Neutrophil (primary cell): ENCODE measurements around the gene TMEM131.

ENCODE experiments used
- H3K27ac ChIP-seq: fragments of 200-600 bp; sonication (generic); 2 replicates; pipeline ENCODE4 v1.5.1; 2016; ENCODE audit warnings: mild to moderate bottlenecking, moderate library complexity
- H3K27me3 ChIP-seq: fragments of 200-600 bp; sonication (generic); 2 replicates; pipeline ENCODE4 v1.6.0; 2016; ENCODE audit warnings: mild to moderate bottlenecking
- H3K36me3 ChIP-seq: fragments of 200-600 bp; sonication (generic); 2 replicates; pipeline ENCODE4 v1.5.1; 2017
- H3K4me1 ChIP-seq, 2 experiments: fragments of 200-600 bp in 1 of 2; sonication (generic) in 1 of 2; 1 replicate in 1 of 2; 2 replicates in 1 of 2; pipeline versions ENCODE4 v1.5.1 to v1.6.1; 2013 to 2016; ENCODE audit warnings: low read depth in 1 of 2, low read length in 1 of 2, mild to moderate bottlenecking in 1 of 2, moderate library complexity in 1 of 2; ENCODE audit not compliant: control insufficient read depth in 1 of 2, insufficient read depth in 1 of 2
- H3K4me3 ChIP-seq, 2 experiments: fragments of 200-600 bp in 1 of 2; sonication (generic) in 1 of 2; 1 replicate in 1 of 2; 2 replicates in 1 of 2; pipeline ENCODE4 v1.5.1; 2013 to 2016; ENCODE audit warnings: low read depth in 1 of 2, low read length in 1 of 2, mild to moderate bottlenecking in 1 of 2, moderate library complexity in 1 of 2
- H3K9me3 ChIP-seq: fragments of 200-600 bp; sonication (generic); 2 replicates; pipeline ENCODE4 v1.5.1; 2016
- TF ChIP-seq, protein P1 (sequence below): fragments of 200-600 bp; sonication (generic); IDR thresholded peaks from 2 replicates; pipeline ENCODE4 v1.5.1; 2016; ENCODE audit warnings: antibody characterized with exemption

TMEM131 gene

DNA sequence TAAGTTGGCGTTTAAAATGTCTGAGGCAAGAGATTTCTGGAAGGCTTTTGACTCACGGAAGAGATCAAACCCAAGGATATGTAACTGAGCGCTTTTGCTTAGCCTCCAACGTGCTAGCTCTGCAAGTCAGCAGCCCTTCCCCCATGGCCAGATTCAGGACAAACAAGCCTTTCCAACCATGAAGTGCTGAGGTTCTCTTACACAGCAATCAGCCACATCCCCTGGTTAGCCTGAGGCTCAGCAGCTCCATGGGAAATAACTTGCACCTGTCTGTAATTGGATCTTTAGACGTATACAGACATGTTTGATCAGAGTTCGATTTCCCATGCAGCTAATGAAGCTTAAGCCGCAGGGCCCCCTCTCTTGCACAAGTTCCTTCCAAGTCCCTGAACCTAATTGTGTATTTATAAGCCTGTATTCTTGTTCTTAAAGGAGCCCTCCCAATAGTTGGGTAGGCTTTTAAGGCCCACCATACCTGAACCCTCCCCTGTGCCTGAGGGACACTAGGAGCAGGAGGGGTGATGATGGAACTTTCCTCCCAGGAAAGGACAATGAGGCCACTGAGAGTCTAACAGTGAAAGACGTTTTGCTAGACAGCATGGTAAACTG, 2.1 kb upstream of the TMEM131 start:
- TF ChIP-seq, protein P1, sequence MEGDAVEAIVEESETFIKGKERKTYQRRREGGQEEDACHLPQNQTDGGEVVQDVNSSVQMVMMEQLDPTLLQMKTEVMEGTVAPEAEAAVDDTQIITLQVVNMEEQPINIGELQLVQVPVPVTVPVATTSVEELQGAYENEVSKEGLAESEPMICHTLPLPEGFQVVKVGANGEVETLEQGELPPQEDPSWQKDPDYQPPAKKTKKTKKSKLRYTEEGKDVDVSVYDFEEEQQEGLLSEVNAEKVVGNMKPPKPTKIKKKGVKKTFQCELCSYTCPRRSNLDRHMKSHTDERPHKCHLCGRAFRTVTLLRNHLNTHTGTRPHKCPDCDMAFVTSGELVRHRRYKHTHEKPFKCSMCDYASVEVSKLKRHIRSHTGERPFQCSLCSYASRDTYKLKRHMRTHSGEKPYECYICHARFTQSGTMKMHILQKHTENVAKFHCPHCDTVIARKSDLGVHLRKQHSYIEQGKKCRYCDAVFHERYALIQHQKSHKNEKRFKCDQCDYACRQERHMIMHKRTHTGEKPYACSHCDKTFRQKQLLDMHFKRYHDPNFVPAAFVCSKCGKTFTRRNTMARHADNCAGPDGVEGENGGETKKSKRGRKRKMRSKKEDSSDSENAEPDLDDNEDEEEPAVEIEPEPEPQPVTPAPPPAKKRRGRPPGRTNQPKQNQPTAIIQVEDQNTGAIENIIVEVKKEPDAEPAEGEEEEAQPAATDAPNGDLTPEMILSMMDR = no peak
- H3K9me3 ChIP-seq = no peaks in the 10 kb centered on the region
- H3K27me3 ChIP-seq = no peaks in the 10 kb centered on the region
- peaks cover 29 to 32% of the 10 kb centered on the region in 2 experiments for H3K4me1 ChIP-seq
- H3K27ac ChIP-seq = no peak overlapping the region
- H3K4me3 ChIP-seq = no peak overlapping the region
- H3K36me3 ChIP-seq = no peaks in the 10 kb centered on the region

DNA sequence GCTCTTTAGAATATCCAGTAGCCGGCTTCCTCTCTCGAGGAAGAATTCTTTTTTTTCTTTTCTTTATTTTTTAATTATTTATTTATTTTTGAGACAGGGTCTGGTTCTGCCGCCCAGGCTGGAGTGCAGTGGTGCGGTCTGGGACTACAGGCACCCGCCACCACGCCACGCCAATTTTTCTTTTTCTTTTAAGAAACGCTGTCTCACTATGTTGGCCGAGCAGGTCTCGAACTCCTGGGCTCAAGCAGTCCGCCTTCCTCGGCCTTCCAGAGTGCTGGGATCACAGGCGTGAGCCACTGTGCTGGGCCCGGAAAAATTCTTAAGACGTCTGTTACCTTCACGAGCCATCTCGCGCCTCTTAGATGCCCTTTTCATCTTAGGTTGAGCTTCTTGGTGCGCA, 931 bp upstream of the TMEM131 start:
- Histone ChIP-seq H3K36me3 (no peaks in the 10 kb centered on the region), H3K4me1 (peaks cover 32 to 33% of the 10 kb centered on the region in 2 experiments), H3K9me3 (no peaks in the 10 kb centered on the region), H3K4me3 (peak overlapping the region; percentile 88 to 93), H3K27me3 (no peaks in the 10 kb centered on the region), H3K27ac (peak overlapping the region; percentile 95)
- TF ChIP-seq, protein P1 = no peak

DNA sequence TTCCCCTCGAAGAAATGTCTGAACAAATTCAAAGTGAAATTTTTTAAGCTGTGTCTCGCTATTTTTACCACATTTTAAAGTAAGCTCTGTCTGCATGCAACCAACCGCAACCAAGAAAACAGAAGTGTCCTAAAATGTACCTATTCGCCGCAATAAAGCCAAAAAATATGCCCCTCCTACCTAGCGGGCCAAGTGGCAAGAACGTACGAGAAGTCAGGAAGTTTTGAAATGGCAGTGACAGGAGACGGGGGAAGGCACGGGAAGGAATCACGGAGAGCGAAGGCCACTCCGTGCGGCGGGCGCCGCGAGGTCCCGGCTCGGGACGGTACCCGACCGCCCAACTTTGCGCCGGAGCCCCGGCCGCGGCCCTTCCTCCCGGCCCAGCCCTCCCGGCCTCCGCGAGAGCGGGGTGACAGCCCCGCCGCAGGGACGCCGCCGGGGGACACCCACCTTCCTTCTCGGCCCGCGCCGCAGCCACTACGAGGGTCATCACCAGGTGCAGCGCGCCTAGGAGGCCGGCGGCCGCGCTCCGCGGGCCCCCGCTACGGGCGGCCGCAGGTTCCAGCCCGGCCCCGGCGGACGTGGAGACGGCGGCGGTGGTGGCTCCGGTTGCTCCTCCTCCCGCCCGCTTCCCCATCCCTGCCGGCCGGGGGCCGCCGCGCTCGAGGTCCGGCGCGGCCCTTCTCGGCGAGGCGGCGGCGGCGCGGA, 568 bp downstream of the TMEM131 start:
- peak overlapping the region; percentile 95 for H3K27ac ChIP-seq
- H3K4me1 ChIP-seq = peaks cover 45 to 48% of the 10 kb centered on the region in 2 experiments
- H3K4me3 ChIP-seq = peak overlapping the region; percentile 88 to 93
- no peaks in the 10 kb centered on the region for H3K36me3 ChIP-seq
- no peaks in the 10 kb centered on the region for H3K27me3 ChIP-seq
- TF ChIP-seq, protein P1 = no peak
- no peaks in the 10 kb centered on the region for H3K9me3 ChIP-seq

DNA sequence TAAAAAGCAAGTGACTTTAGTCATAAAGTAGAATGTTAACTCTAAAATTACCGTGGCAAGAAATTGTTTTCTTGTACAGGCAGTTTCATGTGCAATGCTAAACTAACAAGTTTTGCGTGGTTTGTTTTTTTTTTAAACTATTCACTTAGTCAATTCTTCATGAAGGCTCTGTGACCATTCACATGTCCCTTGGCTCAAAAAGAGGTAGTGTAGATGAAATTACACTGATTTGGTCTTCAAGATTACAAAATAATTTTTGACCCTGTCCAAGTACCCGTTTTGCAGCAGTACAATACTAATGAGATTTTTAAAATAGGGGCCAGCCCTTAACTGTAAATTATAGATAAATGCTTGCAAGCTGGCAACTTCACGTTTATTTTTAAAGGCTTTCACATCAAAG, 1.3 kb downstream of the TMEM131 start:
- TF ChIP-seq, protein P1 = no peak
- peaks cover 52 to 55% of the 10 kb centered on the region in 2 experiments for H3K4me1 ChIP-seq
- peak overlapping the region; percentile 95 for H3K27ac ChIP-seq
- peak overlapping the region; percentile 88 to 93 for H3K4me3 ChIP-seq
- H3K36me3 ChIP-seq = no peaks in the 10 kb centered on the region
- H3K27me3 ChIP-seq = no peaks in the 10 kb centered on the region
- H3K9me3 ChIP-seq = no peaks in the 10 kb centered on the region

DNA sequence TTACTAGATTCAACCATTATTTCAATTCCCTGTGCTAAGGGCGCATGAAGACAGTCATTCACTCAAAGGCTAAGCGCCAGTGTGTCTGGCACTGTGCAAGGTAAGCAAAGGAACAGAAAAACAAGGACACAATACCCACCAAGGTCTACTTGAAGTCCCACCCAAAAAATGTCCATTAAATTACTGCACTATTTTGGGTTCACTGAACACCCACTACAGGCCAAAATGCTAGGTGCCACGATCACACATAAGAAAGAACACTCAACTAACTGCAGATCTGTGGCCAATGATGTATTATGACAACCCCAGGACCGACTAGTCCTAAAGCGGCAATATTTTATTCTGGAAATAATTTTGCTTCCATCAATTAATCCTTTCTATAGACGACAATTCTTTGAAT, 1.8 kb downstream of the TMEM131 start:
- Histone ChIP-seq H3K36me3 (no peaks in the 10 kb centered on the region), H3K27ac (peak overlapping the region; percentile 95), H3K9me3 (no peaks in the 10 kb centered on the region), H3K27me3 (no peaks in the 10 kb centered on the region), H3K4me1 (peaks cover 58 to 61% of the 10 kb centered on the region in 2 experiments), H3K4me3 (no peak overlapping the region)
- TF ChIP-seq, protein P1 = no peak
